WERI-Rb-1 (cell line): ENCODE measurements around the gene IFNK.

Source experiments
- DNase-seq: peaks from one replicate; pipeline ENCODE4 v3.0.0-alpha.2; 2020
- H3K27ac ChIP-seq: fragments of 250-450 bp; sonication (Bioruptor Pico); 2 replicates; pipeline ENCODE4 v1.5.1; 2020; ENCODE audit warnings: mild to moderate bottlenecking, moderate library complexity
- H3K27me3 ChIP-seq: fragments of 250-450 bp; sonication (Bioruptor Pico); 2 replicates; pipeline ENCODE4 v1.5.1; 2021; ENCODE audit warnings: mild to moderate bottlenecking, low read depth, moderate library complexity; ENCODE audit not compliant: insufficient read depth, severe bottlenecking
- H3K36me3 ChIP-seq: fragments of 250-450 bp; sonication (Bioruptor Pico); 2 replicates; pipeline ENCODE4 v1.5.1; 2020; ENCODE audit warnings: mild to moderate bottlenecking, moderate library complexity
- H3K4me3 ChIP-seq: 2 replicates; pipeline ENCODE4 v1.5.1; 2011; ENCODE audit warnings: low read depth, mild to moderate bottlenecking, control low read depth, low read length
- H3K9me3 ChIP-seq: fragments of 250-450 bp; sonication (Bioruptor Pico); 2 replicates; pipeline ENCODE4 v1.5.1; 2021; ENCODE audit warnings: mild to moderate bottlenecking, moderate library complexity; ENCODE audit not compliant: severe bottlenecking
- TF ChIP-seq, protein P1 (sequence below): IDR thresholded peaks from 2 replicates; pipeline ENCODE4 v1.5.1; 2011; ENCODE audit warnings: low read depth, mild to moderate bottlenecking, control low read depth, inconsistent platforms, low read length

The IFNK gene

DNA sequence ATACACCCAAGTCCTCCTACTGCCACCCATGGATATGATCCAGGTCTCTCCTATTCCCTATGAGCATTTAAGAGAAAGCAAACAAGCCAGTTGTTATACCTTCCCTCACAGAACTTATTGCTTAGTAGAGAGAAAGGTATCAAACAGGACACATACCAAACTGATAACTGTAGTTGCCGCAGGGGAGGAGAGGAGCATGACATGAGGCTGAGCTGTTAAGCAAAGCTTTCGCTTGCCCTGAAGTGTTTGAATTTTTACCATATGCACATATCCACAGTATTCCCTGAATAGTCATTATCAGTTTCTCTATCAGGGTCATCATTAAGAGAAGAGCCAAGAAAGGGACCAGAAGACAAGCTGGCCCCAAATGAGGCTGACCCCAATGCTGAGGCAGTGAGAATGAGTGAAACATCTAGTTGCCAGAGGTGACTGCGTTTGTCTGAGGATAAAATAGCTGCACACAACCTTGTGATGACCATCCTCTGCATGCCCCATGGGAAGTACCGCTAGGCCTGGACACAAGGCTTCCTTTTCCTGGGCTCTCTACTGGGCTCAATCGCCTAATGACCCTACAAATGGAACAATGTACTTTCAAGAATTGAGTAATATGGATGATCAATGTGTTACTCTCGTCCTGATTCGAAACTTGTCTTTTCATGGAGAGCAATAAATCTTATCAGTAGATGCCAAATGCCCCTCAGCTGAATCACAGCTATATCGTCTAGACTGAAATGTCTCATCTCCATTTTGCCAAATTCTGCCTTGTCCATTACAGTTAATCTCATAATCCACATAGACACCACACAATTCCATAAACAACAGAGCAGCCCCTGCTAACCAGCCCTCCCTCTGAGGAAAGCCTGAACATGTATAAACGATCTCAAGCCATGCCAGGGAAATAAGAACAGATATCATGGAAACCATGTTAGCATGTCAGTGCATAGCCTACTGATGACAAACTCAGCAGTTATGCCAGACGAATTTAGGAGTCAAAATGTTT lies 4.3 kb upstream of the IFNK start:
- TF ChIP-seq, protein P1, sequence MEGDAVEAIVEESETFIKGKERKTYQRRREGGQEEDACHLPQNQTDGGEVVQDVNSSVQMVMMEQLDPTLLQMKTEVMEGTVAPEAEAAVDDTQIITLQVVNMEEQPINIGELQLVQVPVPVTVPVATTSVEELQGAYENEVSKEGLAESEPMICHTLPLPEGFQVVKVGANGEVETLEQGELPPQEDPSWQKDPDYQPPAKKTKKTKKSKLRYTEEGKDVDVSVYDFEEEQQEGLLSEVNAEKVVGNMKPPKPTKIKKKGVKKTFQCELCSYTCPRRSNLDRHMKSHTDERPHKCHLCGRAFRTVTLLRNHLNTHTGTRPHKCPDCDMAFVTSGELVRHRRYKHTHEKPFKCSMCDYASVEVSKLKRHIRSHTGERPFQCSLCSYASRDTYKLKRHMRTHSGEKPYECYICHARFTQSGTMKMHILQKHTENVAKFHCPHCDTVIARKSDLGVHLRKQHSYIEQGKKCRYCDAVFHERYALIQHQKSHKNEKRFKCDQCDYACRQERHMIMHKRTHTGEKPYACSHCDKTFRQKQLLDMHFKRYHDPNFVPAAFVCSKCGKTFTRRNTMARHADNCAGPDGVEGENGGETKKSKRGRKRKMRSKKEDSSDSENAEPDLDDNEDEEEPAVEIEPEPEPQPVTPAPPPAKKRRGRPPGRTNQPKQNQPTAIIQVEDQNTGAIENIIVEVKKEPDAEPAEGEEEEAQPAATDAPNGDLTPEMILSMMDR = no peak
- Histone ChIP-seq H3K36me3 (no peaks in the 10 kb centered on the region), H3K27me3 (no peaks in the 10 kb centered on the region), H3K27ac (no peak overlapping the region), H3K9me3 (no peaks in the 10 kb centered on the region), H3K4me3 (no peak overlapping the region)
- no peak for DNase-seq

DNA sequence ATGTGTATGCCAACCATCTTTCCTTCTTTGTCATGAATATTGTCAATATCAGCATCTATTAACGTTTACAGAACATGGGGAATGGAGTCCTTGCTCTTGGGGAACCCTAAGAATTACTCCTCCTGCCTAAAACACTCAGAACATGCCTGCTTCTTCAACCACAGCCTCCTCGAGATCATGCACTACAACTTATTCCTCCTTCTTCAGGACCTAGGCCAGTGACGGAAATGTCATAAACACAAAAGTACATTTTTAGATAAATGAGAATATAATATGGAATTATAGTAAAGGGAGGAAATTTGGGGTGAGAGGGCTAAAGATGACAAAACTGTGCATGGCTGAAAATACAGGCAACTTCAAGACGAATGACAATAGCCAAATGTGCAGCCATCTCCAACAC lies 3.1 kb upstream of the IFNK start:
- Histone ChIP-seq H3K4me3 (no peak overlapping the region), H3K27me3 (no peaks in the 10 kb centered on the region), H3K9me3 (no peaks in the 10 kb centered on the region), H3K36me3 (no peaks in the 10 kb centered on the region), H3K27ac (no peak overlapping the region)
- TF ChIP-seq, protein P1 = no peak
- no peak for DNase-seq

DNA sequence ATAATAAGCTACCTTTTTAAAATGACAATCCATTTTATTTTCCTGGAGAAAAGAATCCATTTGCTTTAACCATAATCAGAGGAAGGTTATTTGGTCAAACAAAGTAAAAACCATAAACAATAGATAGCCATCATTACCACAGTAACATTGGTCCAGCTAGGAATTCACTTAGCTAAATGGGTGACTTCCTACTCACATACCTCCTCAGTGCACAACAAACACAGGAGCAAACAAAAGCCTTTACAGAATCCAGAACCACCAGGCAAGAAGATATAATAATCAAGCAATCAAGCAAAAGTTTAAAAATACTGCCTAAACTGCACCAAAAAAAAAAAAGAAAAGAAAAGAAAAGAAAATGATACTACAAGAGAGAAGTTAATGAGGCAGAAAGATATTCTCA lies 949 bp upstream of the IFNK start:
- no peak overlapping the region for H3K27ac ChIP-seq

DNA sequence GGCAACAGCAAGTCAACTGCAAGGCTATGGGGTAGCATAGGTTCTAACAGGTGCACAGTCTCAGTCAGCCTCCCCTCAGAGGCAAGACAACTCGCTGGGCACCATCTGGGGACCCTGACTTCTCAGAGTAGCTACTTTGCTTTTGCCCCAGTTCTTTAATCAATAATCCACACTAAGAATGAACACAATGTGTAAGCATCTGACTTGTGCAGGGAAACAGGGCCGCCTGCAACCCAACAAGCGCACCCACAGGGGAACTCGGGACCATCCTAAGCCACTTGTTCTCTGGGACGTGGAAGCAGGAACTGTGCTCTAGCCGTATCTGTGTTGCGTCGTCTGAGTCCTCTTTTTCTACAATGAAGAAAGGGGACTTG lies 3.6 kb downstream of the IFNK start:
- Histone ChIP-seq H3K27ac (no peak overlapping the region), H3K4me3 (no peak overlapping the region), H3K27me3 (no peaks in the 10 kb centered on the region), H3K36me3 (no peaks in the 10 kb centered on the region), H3K9me3 (no peaks in the 10 kb centered on the region)
- DNase-seq = no peak
- TF ChIP-seq, protein P1 = no peak

More for the DNA sequence above, 949 bp upstream of the IFNK start:
- TF ChIP-seq, protein P1 = no peak
- Histone ChIP-seq H3K36me3 (no peaks in the 10 kb centered on the region), H3K9me3 (no peaks in the 10 kb centered on the region), H3K4me3 (no peak overlapping the region), H3K27me3 (no peaks in the 10 kb centered on the region)
- no peak for DNase-seq

DNA sequence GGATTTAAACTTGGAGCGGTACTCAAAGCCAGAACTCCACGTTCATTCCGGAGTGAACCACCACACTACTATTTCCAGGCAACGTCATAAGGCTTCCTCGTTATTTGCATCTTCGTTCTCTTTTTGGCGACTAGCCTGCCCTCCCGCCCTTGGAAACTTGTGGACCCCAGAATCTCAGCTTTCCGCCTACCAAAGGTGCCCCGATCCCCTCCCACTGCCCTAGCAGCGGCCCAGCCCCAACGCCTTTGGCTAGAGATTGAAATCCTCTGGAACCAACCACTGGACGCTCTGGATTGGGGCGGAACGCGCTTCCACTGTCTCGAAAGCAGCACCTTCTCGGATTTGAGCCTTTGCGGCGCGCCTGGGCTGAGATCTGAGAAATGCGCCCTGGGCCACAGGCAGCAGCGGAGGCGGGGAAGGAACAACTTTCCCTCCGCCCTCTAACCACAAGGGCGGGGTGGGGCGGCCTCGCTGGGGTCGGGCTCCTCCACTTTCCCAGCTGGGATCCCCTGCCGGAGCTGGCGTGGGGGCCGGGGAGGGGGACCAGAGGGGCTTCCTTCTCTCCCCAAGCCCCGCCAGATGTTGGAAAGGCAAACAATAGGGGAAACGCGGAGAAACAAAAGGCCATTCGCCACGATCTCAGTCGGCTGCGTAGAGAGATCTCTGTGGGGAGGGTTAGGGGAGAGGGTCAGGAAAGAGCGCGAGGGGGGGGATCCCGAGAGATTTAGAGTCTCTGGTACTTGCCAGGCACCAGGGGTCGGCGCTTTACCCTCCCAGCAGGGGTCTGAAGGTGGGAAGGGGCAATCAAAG lies 4.2 kb downstream of the IFNK start:
- H3K36me3 ChIP-seq = no peaks in the 10 kb centered on the region
- no peaks in the 10 kb centered on the region for H3K27me3 ChIP-seq
- DNase-seq = peak; percentile 21
- TF ChIP-seq, protein P1 = no peak
- peak overlapping the region; percentile 71 for H3K4me3 ChIP-seq
- H3K27ac ChIP-seq = no peak overlapping the region
- no peaks in the 10 kb centered on the region for H3K9me3 ChIP-seq
